H9 (cell line): ENCODE data around the gene SNPH. TPM values are rescaled to one million over a fixed set of nuclear protein-coding genes. Genes with fewer than 3 reads are reported as not detected.
A peak's percentile ranks its signal among the peaks of the same experiment; 100 is the strongest.

Experiments used
- DNase-seq: peaks from one replicate; pipeline ENCODE4 v3.0.0-alpha.2; 2017
- H2AFZ ChIP-seq: one replicate; pipeline ENCODE4 v1.6.1; 2013; ENCODE audit warnings: mild to moderate bottlenecking, low read length, control low read depth, moderate library complexity
- H2AK5ac ChIP-seq: 2 replicates; pipeline ENCODE4 v1.6.1; 2013; ENCODE audit warnings: low read length, control low read depth, mixed read lengths; ENCODE audit not compliant: insufficient read length
- H2BK120ac ChIP-seq: one replicate; pipeline ENCODE4 v1.6.1; 2013; ENCODE audit warnings: low read depth, mild to moderate bottlenecking, low read length, control low read depth, inconsistent platforms; ENCODE audit not compliant: poor library complexity, severe bottlenecking
- H2BK12ac ChIP-seq: 2 replicates; pipeline ENCODE4 v1.6.1; 2013; ENCODE audit warnings: low read length, control low read depth, mixed read lengths, low read depth; ENCODE audit not compliant: insufficient read length
- H2BK15ac ChIP-seq: 2 replicates; pipeline ENCODE4 v1.6.1; 2013; ENCODE audit warnings: low read depth, low read length, control low read depth
- H2BK20ac ChIP-seq: one replicate; pipeline ENCODE4 v1.6.1; 2013; ENCODE audit warnings: low read depth, mild to moderate bottlenecking, low read length, control low read depth, inconsistent platforms; ENCODE audit not compliant: poor library complexity, severe bottlenecking
- H2BK5ac ChIP-seq: 2 replicates; pipeline ENCODE4 v1.6.1; 2013; ENCODE audit warnings: low read length, control low read depth, mixed read lengths; ENCODE audit not compliant: insufficient read length
- H3K14ac ChIP-seq: 2 replicates; pipeline ENCODE4 v1.6.1; 2013; ENCODE audit warnings: low read length, control low read depth; ENCODE audit not compliant: insufficient read depth
- H3K18ac ChIP-seq: 2 replicates; pipeline ENCODE4 v1.6.1; 2013; ENCODE audit warnings: low read depth, mild to moderate bottlenecking, mixed read lengths, low read length, control low read depth; ENCODE audit not compliant: insufficient read length
- H3K23ac ChIP-seq: 2 replicates; pipeline ENCODE4 v1.6.1; 2013; ENCODE audit warnings: low read length, control low read depth, mixed read lengths, low read depth; ENCODE audit not compliant: insufficient read length
- H3K23me2 ChIP-seq: 2 replicates; pipeline ENCODE4 v1.6.1; 2013; ENCODE audit warnings: low read depth, mild to moderate bottlenecking, mixed read lengths, low read length, control low read depth; ENCODE audit not compliant: insufficient read length, poor library complexity, severe bottlenecking
- H3K27ac ChIP-seq: 2 replicates; pipeline ENCODE4 v1.5.1; 2013; ENCODE audit warnings: low read length, control low read depth, mixed read lengths, low read depth; ENCODE audit not compliant: insufficient read length
- H3K27me3 ChIP-seq: 2 replicates; pipeline ENCODE4 v1.6.1; 2013; ENCODE audit warnings: low read length, control low read depth, inconsistent platforms; ENCODE audit not compliant: insufficient read depth
- H3K4ac ChIP-seq: 2 replicates; pipeline ENCODE4 v1.6.1; 2013; ENCODE audit warnings: low read depth, mild to moderate bottlenecking, control low read depth, inconsistent platforms, low read length, moderate library complexity
- H3K4me1 ChIP-seq: 2 replicates; pipeline ENCODE4 v1.6.1; 2013; ENCODE audit warnings: low read length, control low read depth, inconsistent platforms; ENCODE audit not compliant: insufficient read depth
- H3K4me2 ChIP-seq: 2 replicates; pipeline ENCODE4 v1.6.1; 2013; ENCODE audit warnings: low read length, control low read depth, mixed read lengths; ENCODE audit not compliant: insufficient read length, insufficient read depth
- H3K56ac ChIP-seq: 2 replicates; pipeline ENCODE4 v1.6.1; 2013; ENCODE audit warnings: low read depth, mild to moderate bottlenecking, mixed read lengths, low read length, control low read depth; ENCODE audit not compliant: insufficient read length
- H3K79me1 ChIP-seq: 2 replicates; pipeline ENCODE4 v1.6.1; 2013; ENCODE audit warnings: low read depth, mild to moderate bottlenecking, moderate library complexity, low read length, control low read depth, inconsistent platforms; ENCODE audit not compliant: insufficient read depth, poor library complexity, severe bottlenecking
- H3K79me2 ChIP-seq: 2 replicates; pipeline ENCODE4 v1.6.1; 2013; ENCODE audit warnings: low read length, control low read depth, inconsistent platforms; ENCODE audit not compliant: insufficient read depth
- H3K9ac ChIP-seq: 2 replicates; pipeline ENCODE4 v1.6.1; 2013; ENCODE audit warnings: low read length, control low read depth, mixed read lengths; ENCODE audit not compliant: insufficient read length; ENCODE audit errors: extremely low read depth
- H3K9me3 ChIP-seq: one replicate; pipeline ENCODE4 v1.6.1; 2013; ENCODE audit warnings: low read depth, low read length, inconsistent platforms; ENCODE audit not compliant: control insufficient read depth
- H3T11ph ChIP-seq: one replicate; pipeline ENCODE4 v1.6.1; 2013; ENCODE audit warnings: mild to moderate bottlenecking, low read length, control low read depth, inconsistent platforms
- H4K20me1 ChIP-seq: one replicate; pipeline ENCODE4 v1.6.1; 2013; ENCODE audit not compliant: control insufficient read depth, insufficient read length, insufficient read depth
- H4K5ac ChIP-seq: 2 replicates; pipeline ENCODE4 v1.6.1; 2013; ENCODE audit warnings: low read depth, mild to moderate bottlenecking, mixed read lengths, low read length, control low read depth; ENCODE audit not compliant: insufficient read length
- H4K8ac ChIP-seq: replicated peaks from 2 replicates; pipeline ENCODE4 v1.6.1; 2013; ENCODE audit warnings: low read length, control low read depth, mixed read lengths, low read depth; ENCODE audit not compliant: insufficient read length
- H4K91ac ChIP-seq: 2 replicates; pipeline ENCODE4 v1.6.1; 2013; ENCODE audit warnings: low read depth, mild to moderate bottlenecking, moderate library complexity, mixed read lengths, low read length, control low read depth; ENCODE audit not compliant: insufficient read length
- H3K27ac Mint-ChIP-seq, 3 experiments: 2 replicates in 2 of 3; 3 replicates in 1 of 3; pipeline ENCODE4 v1.8.0; 2020 to 2021; ENCODE audit warnings: mixed read lengths in 3 of 3, mild to moderate bottlenecking in 1 of 3, moderate library complexity in 1 of 3
- H3K27me3 Mint-ChIP-seq: 2 replicates; pipeline ENCODE4 v1.8.0; 2021; ENCODE audit warnings: low read depth, mild to moderate bottlenecking, moderate library complexity, mixed read lengths
- H3K36me3 Mint-ChIP-seq, 3 experiments: 2 replicates in 2 of 3; 3 replicates in 1 of 3; pipeline ENCODE4 v1.8.0; 2020 to 2021; ENCODE audit warnings: low read depth in 3 of 3, mixed read lengths in 3 of 3; ENCODE audit not compliant: insufficient read depth in 1 of 3
- H3K4me1 Mint-ChIP-seq, 2 experiments: 2 replicates each; pipeline ENCODE4 v1.8.0; 2020; ENCODE audit warnings: mixed read lengths in 2 of 2
- H3K4me3 Mint-ChIP-seq, 2 experiments: 2 replicates in 1 of 2; 3 replicates in 1 of 2; pipeline ENCODE4 v1.8.0; 2020 to 2021; ENCODE audit warnings: mild to moderate bottlenecking in 2 of 2, mixed read lengths in 2 of 2, moderate library complexity in 1 of 2
- H3K9me3 Mint-ChIP-seq, 2 experiments: 2 replicates in 1 of 2; 3 replicates in 1 of 2; pipeline ENCODE4 v1.8.0; 2020; ENCODE audit warnings: mild to moderate bottlenecking in 2 of 2, mixed read lengths in 2 of 2, moderate library complexity in 1 of 2
- CTCF ChIP-seq: fragments of 200-600 bp; sonication (generic); conservative IDR thresholded peaks from 3 replicates; pipeline ENCODE4 v1.8.0; 2021; ENCODE audit warnings: antibody characterized with exemption, mild to moderate bottlenecking
- WGBS: extraction: QIAGEN DNeasy Blood & Tissue Kit; methylation state at CpG from one replicate; pipeline ENCODE4 v1.1.7; 2013; ENCODE audit warnings: missing lambda C conversion rate, low lambda C conversion rate, mixed read lengths; ENCODE audit not compliant: insufficient read length; ENCODE audit errors: extremely low coverage; 5-methylcytosine and 5-hydroxymethylcytosine counted together
- total RNA-seq: library from RNA; stranded (reverse); gene quantifications from 2 replicates; pipeline ENCODE4 v1.2.1, GENCODE V29; 2021

The SNPH gene
- total RNA-seq, 1 experiment from 2014 or later = 1.8 TPM

- Histone ChIP-seq H2BK120ac (no peak overlapping the region), H3K79me1 (peaks cover 4% of the 10 kb centered on the region), H2BK5ac (no peak overlapping the region), H2BK15ac (no peak overlapping the region), H3K27ac (no peak overlapping the region), H3K4me2 (no peak overlapping the region), H3K56ac (no peak overlapping the region), H4K91ac (no peak overlapping the region), H4K8ac (no peak overlapping the region), H3K18ac (no peak overlapping the region), H3K14ac (no peak overlapping the region), H3K23ac (no peak overlapping the region), H2BK12ac (no peak overlapping the region), H3K9me3 (no peaks in the 10 kb centered on the region), H3K9ac (no peak overlapping the region), H3K23me2 (no peaks in the 10 kb centered on the region), H2AK5ac (no peak overlapping the region), H3T11ph (no peak overlapping the region), H2BK20ac (no peak overlapping the region), H3K4me1 (no peaks in the 10 kb centered on the region), H4K5ac (no peak overlapping the region), H3K79me2 (no peaks in the 10 kb centered on the region; the same call in 1 of the 2 replicates), H4K20me1 (peaks cover 2% of the 10 kb centered on the region), H2AFZ (no peak overlapping the region), H3K4ac (no peak overlapping the region), H3K27me3 (no peaks in the 10 kb centered on the region)
- Mint-ChIP-seq H3K4me1 (peaks cover 5 to 9% of the 10 kb centered on the region in 2 experiments), H3K36me3 (peaks cover 13 to 29% (median 22%) of the 10 kb centered on the region in 3 experiments; a peak in 6 of 7 replicates), H3K4me3 (no peak overlapping the region), H3K9me3 (no peaks in the 10 kb centered on the region), H3K27ac (peak overlapping the region in 1 of 3 experiments; percentile 39; a peak in 1 of 7 replicates), H3K27me3 (no peaks in the 10 kb centered on the region)
- no CpG with 5 or more reads among the region's 4 CpGs for WGBS
- TF ChIP-seq CTCF = no peak
- DNase-seq = no peak
Observed at GRCh38 chr20:1334370-1334731, 68.3 kb downstream of the SNPH start.
